Fibroblast of lung (primary cell): ENCODE data around the gene TOPAZ1. TPM values are rescaled to one million over a fixed set of nuclear protein-coding genes. Genes with fewer than 3 reads are reported as not detected.

Experiments used
- DNase-seq, 2 donors: peaks; one replicate each; pipeline versions ENCODE4 v3.0.0 to v3.0.0-alpha.2; 2010; ENCODE audit warnings: low read depth in 2 of 2
- H2AFZ ChIP-seq: 2 replicates; pipeline ENCODE4 v1.5.1; 2012; ENCODE audit warnings: low read length, control low read depth, inconsistent platforms
- H3K27ac ChIP-seq: 2 replicates; pipeline ENCODE4 v1.5.1; 2011; ENCODE audit warnings: low read length, control low read depth; ENCODE audit not compliant: insufficient read depth
- H3K27me3 ChIP-seq: 2 replicates; pipeline ENCODE4 v1.5.1; 2011; ENCODE audit warnings: mild to moderate bottlenecking, low read length; ENCODE audit not compliant: control insufficient read depth, insufficient read depth
- H3K36me3 ChIP-seq: 2 replicates; pipeline ENCODE4 v1.5.1; 2011; ENCODE audit warnings: low read length; ENCODE audit not compliant: control insufficient read depth, insufficient read depth
- H3K4me1 ChIP-seq: 2 replicates; pipeline ENCODE4 v1.5.1; 2011; ENCODE audit warnings: low read length; ENCODE audit not compliant: control insufficient read depth, insufficient read depth; ENCODE audit errors: extremely low read depth
- H3K4me2 ChIP-seq: 2 replicates; pipeline ENCODE4 v1.5.1; 2011; ENCODE audit warnings: low read length, control low read depth; ENCODE audit not compliant: insufficient read depth; ENCODE audit errors: extremely low read depth
- H3K4me3 ChIP-seq, 4 experiments: fragments of 200-600 bp in 1 of 4; sonication (generic) in 1 of 4; replicated peaks in 1 of 4; 2 replicates each; pipeline ENCODE4 v1.5.1; 2011 to 2016; ENCODE audit warnings: low read length in 4 of 4, low read depth in 3 of 4, mild to moderate bottlenecking in 3 of 4, control low read depth in 2 of 4, inconsistent platforms in 1 of 4, mixed read lengths in 1 of 4; ENCODE audit not compliant: insufficient read depth in 1 of 4; ENCODE audit errors: control extremely low read depth in 1 of 4
- H3K79me2 ChIP-seq: 2 replicates; pipeline ENCODE4 v1.5.1; 2012; ENCODE audit warnings: mild to moderate bottlenecking, low read length, inconsistent platforms; ENCODE audit not compliant: control insufficient read depth, insufficient read depth
- H3K9ac ChIP-seq: 2 replicates; pipeline ENCODE4 v1.5.1; 2011; ENCODE audit warnings: mild to moderate bottlenecking, low read length, control low read depth; ENCODE audit not compliant: insufficient read depth
- H3K9me3 ChIP-seq: 2 replicates; pipeline ENCODE4 v1.5.1; 2012; ENCODE audit warnings: low read depth, low read length; ENCODE audit not compliant: control insufficient read depth, insufficient read depth
- H4K20me1 ChIP-seq: 2 replicates; pipeline ENCODE4 v1.5.1; 2011; ENCODE audit warnings: low read length; ENCODE audit not compliant: control insufficient read depth, insufficient read depth; ENCODE audit errors: extremely low read depth
- CTCF ChIP-seq, 2 donors: IDR thresholded peaks in 1 of 2; conservative IDR thresholded peaks in 1 of 2; 1 replicate in 1 of 2; 2 replicates in 1 of 2; pipeline ENCODE4 v1.5.1; 2011 to 2012; ENCODE audit warnings: low read length in 2 of 2, control low read depth in 1 of 2, inconsistent platforms in 1 of 2, low read depth in 1 of 2, mild to moderate bottlenecking in 1 of 2
- EZH2 ChIP-seq: IDR thresholded peaks from 2 replicates; pipeline ENCODE4 v1.5.1; 2012; ENCODE audit warnings: low read length, control low read depth, mild to moderate bottlenecking; ENCODE audit errors: missing control alignments
- polyA plus RNA-seq, 2 donors: library from polyadenylated mRNA; depleted of rRNA in 1 of 2; stranded (reverse) in 1 of 2; unstranded in 1 of 2; fragments of >200 nt; gene quantifications; 2 replicates each; pipeline ENCODE4 v1.2.1, GENCODE V29; 2011 to 2012; ENCODE audit warnings: missing spikeins in 1 of 2
- total RNA-seq: library from RNA; depleted of rRNA; stranded (reverse); fragments of >200 nt; gene quantifications from 2 replicates; pipeline ENCODE4 v1.2.1, GENCODE V29; 2014

The TOPAZ1 gene
- total and polyA plus RNA-seq, 2 donors (not counting 1 experiment from before 2014, with no cell fraction given), result not detected

GRCh38 chr3:44301746-44302145, 60.1 kb downstream of the TOPAZ1 start:
- no peak for TF ChIP-seq CTCF (conservative IDR thresholded peaks at IDR 0.05 in 1 of 2, IDR thresholded peaks at IDR 0.05 in 1 of 2; ENCODE audit: low read depth in 1 of 2, low read length in 2 of 2)
- no peak for TF ChIP-seq EZH2
- no peaks in the 10 kb centered on the region for H4K20me1 ChIP-seq
- no peaks in the 10 kb centered on the region for H3K27me3 ChIP-seq
- H3K9me3 ChIP-seq, result no peaks in the 10 kb centered on the region
- H3K4me3 ChIP-seq, result no peak overlapping the region
- H3K36me3 ChIP-seq, result no peaks in the 10 kb centered on the region
- no peaks in the 10 kb centered on the region for H3K79me2 ChIP-seq
- no peaks in the 10 kb centered on the region for H3K4me1 ChIP-seq
- no peak overlapping the region for H3K4me2 ChIP-seq
- no peak overlapping the region for H3K9ac ChIP-seq
- H3K27ac ChIP-seq, result no peak overlapping the region
- DNase-seq, result no peak
- no peak overlapping the region for H2AFZ ChIP-seq

- Histone ChIP-seq H3K9ac (no peak overlapping the region), H3K27me3 (no peaks in the 10 kb centered on the region), H4K20me1 (no peaks in the 10 kb centered on the region), H3K36me3 (no peaks in the 10 kb centered on the region), H3K9me3 (no peaks in the 10 kb centered on the region), H3K4me2 (no peak overlapping the region), H3K4me1 (no peaks in the 10 kb centered on the region), H2AFZ (no peak overlapping the region), H3K27ac (no peak overlapping the region), H3K79me2 (no peaks in the 10 kb centered on the region), H3K4me3 (no peak overlapping the region)
- no peak for DNase-seq
- no peak for TF ChIP-seq CTCF (conservative IDR thresholded peaks at IDR 0.05 in 1 of 2, IDR thresholded peaks at IDR 0.05 in 1 of 2; ENCODE audit: low read depth in 1 of 2, low read length in 2 of 2)
- TF ChIP-seq EZH2, result no peak
Observed at GRCh38 chr3:44309500-44309899, 67.8 kb downstream of the TOPAZ1 start.

- H3K9ac ChIP-seq, result no peak overlapping the region
- H3K27ac ChIP-seq, result no peak overlapping the region
- DNase-seq, result no peak
Observed at GRCh38 chr3:44318891-44319311, 77.2 kb downstream of the TOPAZ1 start.

More at GRCh38 chr3:44318891-44319311, 77.2 kb downstream of the TOPAZ1 start:
- Histone ChIP-seq H3K27me3 (no peaks in the 10 kb centered on the region), H2AFZ (no peak overlapping the region), H3K4me3 (no peak overlapping the region), H3K36me3 (no peaks in the 10 kb centered on the region), H3K79me2 (no peaks in the 10 kb centered on the region), H4K20me1 (no peaks in the 10 kb centered on the region), H3K4me1 (no peaks in the 10 kb centered on the region), H3K9me3 (no peaks in the 10 kb centered on the region), H3K4me2 (no peak overlapping the region)
- no peak for TF ChIP-seq EZH2
- no peak for TF ChIP-seq CTCF (conservative IDR thresholded peaks at IDR 0.05 in 1 of 2, IDR thresholded peaks at IDR 0.05 in 1 of 2; ENCODE audit: low read depth in 1 of 2, low read length in 2 of 2)
